DND-41 (cell line): Measurements from ENCODE around the gene IFRD2.

Experiments
- ATAC-seq: fragments of 200-7000 bp; cut with Tn5 transposase; 3 replicates; pipeline ENCODE4 v1.9.1; 2021; ENCODE audit warnings: low read depth; ENCODE audit not compliant: insufficient read depth
- DNase-seq: peaks from one replicate; pipeline ENCODE4 v3.0.0-alpha.2; 2020
- H2AFZ ChIP-seq: 2 replicates; pipeline ENCODE4 v1.6.0; 2012; ENCODE audit warnings: low read depth, low read length
- H3K27ac ChIP-seq: 2 replicates; pipeline ENCODE4 v1.5.1; 2012; ENCODE audit warnings: low read length, inconsistent platforms
- H3K27me3 ChIP-seq: fragments of 200-600 bp; sonication (generic); 2 replicates; pipeline ENCODE4 v1.6.0; 2012; ENCODE audit warnings: low read length, mild to moderate bottlenecking, inconsistent platforms; ENCODE audit not compliant: insufficient read depth, poor library complexity
- H3K36me3 ChIP-seq: 2 replicates; pipeline ENCODE4 v1.5.1; 2012; ENCODE audit warnings: low read length, inconsistent platforms; ENCODE audit not compliant: insufficient read depth
- H3K4me1 ChIP-seq: 2 replicates; pipeline ENCODE4 v1.5.1; 2012; ENCODE audit warnings: mild to moderate bottlenecking, low read length; ENCODE audit not compliant: insufficient read depth
- H3K4me2 ChIP-seq: 2 replicates; pipeline ENCODE4 v1.6.0; 2012; ENCODE audit warnings: mild to moderate bottlenecking, moderate library complexity, low read length, inconsistent platforms; ENCODE audit not compliant: insufficient read depth
- H3K4me3 ChIP-seq, 2 experiments: fragments of 200-600 bp in 1 of 2; shearing (Covaris generic) in 1 of 2; 2 replicates each; pipeline ENCODE4 v1.5.1; 2012 to 2016; ENCODE audit warnings: inconsistent platforms in 2 of 2, low read length in 2 of 2, mild to moderate bottlenecking in 2 of 2, low read depth in 1 of 2, moderate library complexity in 1 of 2
- H3K79me2 ChIP-seq: 2 replicates; pipeline ENCODE4 v1.6.0; 2012; ENCODE audit warnings: low read length, inconsistent platforms; ENCODE audit not compliant: insufficient read depth
- H3K9ac ChIP-seq: 2 replicates; pipeline ENCODE4 v1.6.0; 2012; ENCODE audit warnings: low read depth, mild to moderate bottlenecking, inconsistent platforms, low read length, moderate library complexity
- H3K9me3 ChIP-seq: 2 replicates; pipeline ENCODE4 v1.5.1; 2012; ENCODE audit warnings: low read length, moderate library complexity, mild to moderate bottlenecking, inconsistent platforms; ENCODE audit not compliant: insufficient read depth, severe bottlenecking
- H4K20me1 ChIP-seq: 2 replicates; pipeline ENCODE4 v1.6.0; 2012; ENCODE audit warnings: low read length; ENCODE audit not compliant: insufficient read depth
- EZH2 ChIP-seq: IDR thresholded peaks from 3 replicates; pipeline ENCODE4 v1.6.1; 2012; ENCODE audit warnings: borderline replicate concordance, low read depth, mild to moderate bottlenecking, moderate library complexity, low read length, inconsistent platforms; ENCODE audit not compliant: severe bottlenecking
- TF ChIP-seq, protein P1 (sequence below): IDR thresholded peaks from 2 replicates; pipeline ENCODE4 v1.5.1; 2012; ENCODE audit warnings: borderline replicate concordance, low read length, moderate library complexity, mild to moderate bottlenecking; ENCODE audit not compliant: poor library complexity, severe bottlenecking; ENCODE audit errors: extremely low read depth

IFRD2 gene

DNA sequence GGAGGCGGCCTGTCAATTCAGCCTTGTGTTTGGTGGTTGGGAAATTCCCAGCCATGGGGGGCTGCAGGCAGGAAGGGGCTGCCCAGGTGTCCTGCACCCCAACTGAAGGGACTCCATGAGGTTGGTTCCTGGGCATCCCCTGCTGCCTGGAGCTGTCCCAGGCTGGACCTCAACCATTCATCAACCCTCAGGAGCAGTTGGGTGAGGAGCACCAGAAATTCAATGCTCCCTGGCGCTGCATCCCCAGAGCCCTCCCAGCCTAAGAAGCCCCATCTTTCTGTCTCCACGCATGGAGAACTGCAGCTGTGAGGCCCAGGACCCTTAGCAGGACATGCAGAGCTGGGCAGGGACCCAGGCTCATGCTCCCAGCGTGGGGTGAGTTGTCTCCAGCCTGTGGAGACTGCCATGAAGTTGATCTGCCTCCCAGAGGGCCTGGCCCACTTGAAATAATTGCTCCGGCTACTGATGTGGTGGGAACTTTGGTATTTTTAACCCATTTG is 31.2 kb downstream of the IFRD2 start:
- peak overlapping the region; percentile 61 for H3K9ac ChIP-seq
- H2AFZ ChIP-seq = peak overlapping the region; percentile 65; the same call in 1 of the 2 replicates
- ATAC-seq = no peak
- H3K36me3 ChIP-seq = peaks cover 24% of the 10 kb centered on the region
- peak overlapping the region; percentile 52; the same call in 1 of the 2 replicates for H3K27ac ChIP-seq
- TF ChIP-seq EZH2 = no peak
- TF ChIP-seq, protein P1, sequence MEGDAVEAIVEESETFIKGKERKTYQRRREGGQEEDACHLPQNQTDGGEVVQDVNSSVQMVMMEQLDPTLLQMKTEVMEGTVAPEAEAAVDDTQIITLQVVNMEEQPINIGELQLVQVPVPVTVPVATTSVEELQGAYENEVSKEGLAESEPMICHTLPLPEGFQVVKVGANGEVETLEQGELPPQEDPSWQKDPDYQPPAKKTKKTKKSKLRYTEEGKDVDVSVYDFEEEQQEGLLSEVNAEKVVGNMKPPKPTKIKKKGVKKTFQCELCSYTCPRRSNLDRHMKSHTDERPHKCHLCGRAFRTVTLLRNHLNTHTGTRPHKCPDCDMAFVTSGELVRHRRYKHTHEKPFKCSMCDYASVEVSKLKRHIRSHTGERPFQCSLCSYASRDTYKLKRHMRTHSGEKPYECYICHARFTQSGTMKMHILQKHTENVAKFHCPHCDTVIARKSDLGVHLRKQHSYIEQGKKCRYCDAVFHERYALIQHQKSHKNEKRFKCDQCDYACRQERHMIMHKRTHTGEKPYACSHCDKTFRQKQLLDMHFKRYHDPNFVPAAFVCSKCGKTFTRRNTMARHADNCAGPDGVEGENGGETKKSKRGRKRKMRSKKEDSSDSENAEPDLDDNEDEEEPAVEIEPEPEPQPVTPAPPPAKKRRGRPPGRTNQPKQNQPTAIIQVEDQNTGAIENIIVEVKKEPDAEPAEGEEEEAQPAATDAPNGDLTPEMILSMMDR = no peak
- peak overlapping the region in 1 of 2 experiments; percentile 60; a peak in 3 of 4 replicates for H3K4me3 ChIP-seq
- no peaks in the 10 kb centered on the region for H3K27me3 ChIP-seq
- H3K79me2 ChIP-seq = no peaks in the 10 kb centered on the region
- no peaks in the 10 kb centered on the region for H3K9me3 ChIP-seq
- H3K4me1 ChIP-seq = peaks cover 18% of the 10 kb centered on the region
- peak overlapping the region; percentile 81 for H3K4me2 ChIP-seq
- H4K20me1 ChIP-seq = peaks cover 12% of the 10 kb centered on the region; the same call in 1 of the 2 replicates
- DNase-seq = no peak

DNA sequence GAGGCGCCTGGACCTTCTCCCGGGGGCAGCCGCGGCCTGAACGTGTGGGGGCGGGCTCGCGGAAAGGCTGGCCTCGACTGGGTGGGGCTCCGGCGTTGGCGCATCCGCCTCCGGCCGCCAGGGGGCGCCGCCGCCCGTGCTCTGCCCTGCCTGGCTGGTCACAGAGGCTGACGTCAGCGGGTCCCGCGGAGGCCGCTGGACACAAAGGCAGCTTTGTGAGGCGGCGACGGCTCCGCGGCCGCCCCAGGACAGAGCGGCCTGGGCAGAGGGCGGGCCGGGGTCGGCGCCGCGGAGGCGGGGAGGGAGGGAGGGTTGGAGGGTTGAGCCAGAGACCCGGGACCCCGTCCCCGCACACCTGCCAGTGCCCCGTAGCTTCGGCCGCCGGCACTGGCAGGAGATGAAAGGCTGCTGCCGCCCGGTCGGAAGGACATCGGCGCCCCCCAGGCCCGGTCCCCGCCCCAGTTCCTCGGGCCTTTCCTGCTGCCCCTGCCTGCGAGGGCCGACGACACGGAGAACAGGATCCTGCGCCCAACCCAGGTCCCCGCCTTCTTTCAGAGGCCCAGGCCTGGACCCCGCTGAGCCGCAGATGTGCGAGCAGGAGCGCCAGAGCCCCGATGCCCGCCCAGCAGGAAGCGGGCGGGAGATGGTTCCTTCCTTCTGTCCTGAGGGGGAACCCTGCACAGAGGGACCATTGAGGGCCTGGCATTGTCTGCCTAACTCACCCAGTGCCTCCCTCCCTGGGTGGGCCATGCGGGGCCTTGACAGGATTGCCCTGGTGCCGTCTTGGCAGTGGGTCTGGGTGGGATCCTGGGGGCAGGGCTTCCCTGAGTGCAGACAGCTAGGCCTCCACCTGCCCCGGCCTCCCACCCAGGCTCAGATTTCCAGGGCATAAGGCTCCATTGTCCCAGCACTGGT is 31.9 kb downstream of the IFRD2 start:
- peak overlapping the region; percentile 52 for H3K27ac ChIP-seq
- no peaks in the 10 kb centered on the region for H3K9me3 ChIP-seq
- no peaks in the 10 kb centered on the region for H3K79me2 ChIP-seq
- peaks cover 18% of the 10 kb centered on the region for H3K4me1 ChIP-seq
- H3K4me3 ChIP-seq = peak overlapping the region; percentile 19 to 60; a peak in 3 of 4 replicates
- no peaks in the 10 kb centered on the region for H3K27me3 ChIP-seq
- TF ChIP-seq, protein P1 = peak; percentile 95
- TF ChIP-seq EZH2 = no peak
- peak overlapping the region; percentile 65 for H2AFZ ChIP-seq
- H3K9ac ChIP-seq = peak overlapping the region; percentile 61
- H3K36me3 ChIP-seq = peaks cover 27% of the 10 kb centered on the region
- H3K4me2 ChIP-seq = peak overlapping the region; percentile 81
- H4K20me1 ChIP-seq = peaks cover 14% of the 10 kb centered on the region
- ATAC-seq (peak; percentile 91), DNase-seq (peak; percentile 83)

DNA sequence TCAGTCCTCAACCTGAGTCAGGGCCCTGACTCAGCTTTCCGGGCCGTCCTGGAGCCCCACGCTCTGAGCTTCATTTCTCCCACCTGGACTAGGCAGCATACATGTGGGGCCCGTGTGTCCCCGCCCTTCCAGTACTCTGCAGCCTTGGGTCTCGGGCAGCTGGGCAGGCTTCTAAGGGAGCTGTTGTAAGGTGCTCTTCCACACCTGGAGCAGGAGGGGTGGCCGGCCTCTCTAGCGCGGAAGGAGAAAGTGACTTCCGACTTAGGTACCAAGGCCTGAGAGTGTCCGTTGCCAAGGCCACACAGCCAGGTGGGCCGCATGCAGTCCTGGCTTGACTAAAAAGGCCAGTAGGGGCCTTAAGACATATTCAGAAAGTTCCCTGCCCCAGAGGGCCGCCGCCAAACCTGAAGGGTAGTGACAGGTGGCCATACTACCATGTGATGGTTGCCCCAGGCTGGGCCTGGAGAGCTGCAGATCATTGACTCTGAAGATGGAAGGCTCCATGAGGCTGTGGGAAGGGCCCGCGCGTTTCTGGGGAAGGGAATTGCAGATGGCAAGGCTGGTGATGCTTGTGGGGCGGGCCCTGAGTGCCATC is 32.7 kb downstream of the IFRD2 start:
- TF ChIP-seq, protein P1 = no peak
- TF ChIP-seq EZH2 = no peak
- Histone ChIP-seq H3K79me2 (0 out of 2 replicates have a peak, but pooled peaks cover under 1% of the 10 kb centered on the region), H3K36me3 (peaks cover 35% of the 10 kb centered on the region), H3K4me1 (peaks cover 18% of the 10 kb centered on the region), H3K4me3 (peak overlapping the region in 1 of 2 experiments; percentile 60; a peak in 2 of 4 replicates), H3K27me3 (no peaks in the 10 kb centered on the region), H3K27ac (0 out of 2 replicates have a peak overlapping the region, but pooled peaks have one; percentile 31), H3K9me3 (no peaks in the 10 kb centered on the region), H3K4me2 (peak overlapping the region; percentile 81), H4K20me1 (peaks cover 21% of the 10 kb centered on the region), H2AFZ (peak overlapping the region; percentile 52; the same call in 1 of the 2 replicates), H3K9ac (peak overlapping the region; percentile 61)
- DNase-seq (no peak), ATAC-seq (peak; percentile 41)
